IMR-90 (cell line): Measurements from ENCODE around the gene NEK6. TPM values are rescaled to one million over a fixed set of nuclear protein-coding genes. Genes with fewer than 3 reads are reported as not detected.
A peak's percentile ranks its signal among the peaks of the same experiment; 100 is the strongest.

Experiments
- ATAC-seq: fragments of 200-7000 bp; cut with Tn5 transposase; 2 replicates; pipeline ENCODE4 v1.9.1; 2020; ENCODE audit warnings: low read depth, mild to moderate bottlenecking, moderate library complexity
- BruUV-seq: library from RNA; stranded (reverse); fragments of 400-500 nt; replicated peaks from 2 replicates; lab custom pipeline; 2021; lab: Mats Ljungman, UMichigan
- CTCF ChIA-PET: fragments of 300-600 bp; formaldehyde crosslinking; extraction: SDS; loops from one replicate; lab custom pipeline; 2021; ENCODE audit warnings: antibody characterized with exemption; lab: Yijun Ruan, JAX
- POLR2A ChIA-PET: fragments of 300-600 bp; sonication (Branson Sonifier 250); formaldehyde crosslinking; loops from one replicate; lab custom pipeline; 2022; ENCODE audit warnings: antibody characterized with exemption; ENCODE audit not compliant: unreplicated experiment; lab: Charles Lee
- DNase-seq: peaks from one replicate; pipeline ENCODE4 v3.0.0; 2013
- H2AFZ ChIP-seq: replicated peaks from 2 replicates; pipeline ENCODE3; 2013; ENCODE audit warnings: low read length, mild to moderate bottlenecking; ENCODE audit not compliant: poor library complexity
- H2AK5ac ChIP-seq: 2 replicates; pipeline ENCODE4 v1.6.1; 2013; ENCODE audit warnings: low read depth, low read length, inconsistent platforms
- H2AK9ac ChIP-seq: replicated peaks from 2 replicates; pipeline ENCODE3; 2013; ENCODE audit warnings: mild to moderate bottlenecking, low read depth, low read length, moderate library complexity; ENCODE audit not compliant: poor library complexity
- H2BK120ac ChIP-seq: 2 replicates; pipeline ENCODE4 v1.6.1; 2013; ENCODE audit warnings: low read depth, low read length, inconsistent platforms
- H2BK15ac ChIP-seq: 3 replicates; pipeline ENCODE4 v1.6.1; 2013; ENCODE audit warnings: low read depth, low read length, inconsistent platforms
- H2BK20ac ChIP-seq: 2 replicates; pipeline ENCODE4 v1.6.1; 2013; ENCODE audit warnings: low read depth, mild to moderate bottlenecking, inconsistent platforms, low read length, moderate library complexity
- H2BK5ac ChIP-seq: 2 replicates; pipeline ENCODE4 v1.6.1; 2013; ENCODE audit warnings: mild to moderate bottlenecking, low read depth, low read length, inconsistent platforms; ENCODE audit not compliant: poor library complexity, severe bottlenecking
- H3K14ac ChIP-seq: replicated peaks from 2 replicates; pipeline ENCODE4 v1.6.1; 2013; ENCODE audit warnings: low read depth, low read length, inconsistent platforms
- H3K18ac ChIP-seq: 2 replicates; pipeline ENCODE4 v1.6.1; 2013; ENCODE audit warnings: low read depth, low read length, control low read depth
- H3K23ac ChIP-seq: 2 replicates; pipeline ENCODE4 v1.6.1; 2013; ENCODE audit warnings: low read depth, low read length, inconsistent platforms
- H3K27ac ChIP-seq: 2 replicates; pipeline ENCODE4 v1.5.1; 2013; ENCODE audit warnings: mild to moderate bottlenecking, control low read depth, low read length; ENCODE audit not compliant: insufficient read depth
- H3K27me3 ChIP-seq: 2 replicates; pipeline ENCODE4 v1.6.1; 2013; ENCODE audit warnings: low read length; ENCODE audit not compliant: control insufficient read depth, insufficient read depth
- H3K36me3 ChIP-seq: 2 replicates; pipeline ENCODE4 v1.6.1; 2013; ENCODE audit warnings: low read length, mixed read lengths; ENCODE audit not compliant: control insufficient read depth, insufficient read depth
- H3K4ac ChIP-seq: 2 replicates; pipeline ENCODE4 v1.6.1; 2013; ENCODE audit warnings: low read depth, low read length, inconsistent platforms
- H3K4me1 ChIP-seq: 2 replicates; pipeline ENCODE4 v1.6.1; 2013; ENCODE audit warnings: low read length, mixed read lengths; ENCODE audit not compliant: control insufficient read depth, insufficient read depth
- H3K4me2 ChIP-seq: 2 replicates; pipeline ENCODE4 v1.6.1; 2013; ENCODE audit warnings: low read depth, mild to moderate bottlenecking, control low read depth, low read length, moderate library complexity
- H3K4me3 ChIP-seq: 2 replicates; pipeline ENCODE4 v1.5.1; 2013; ENCODE audit warnings: low read depth, mild to moderate bottlenecking, control low read depth, low read length, moderate library complexity; ENCODE audit not compliant: insufficient read depth
- H3K56ac ChIP-seq: 2 replicates; pipeline ENCODE4 v1.6.1; 2013; ENCODE audit warnings: low read length, inconsistent platforms; ENCODE audit not compliant: insufficient read depth; ENCODE audit errors: extremely low read depth
- H3K79me1 ChIP-seq, 2 experiments: 2 replicates each; pipeline ENCODE4 v1.6.1; 2013; ENCODE audit warnings: low read length in 2 of 2, inconsistent platforms in 1 of 2, low read depth in 1 of 2
- H3K9ac ChIP-seq: 2 replicates; pipeline ENCODE4 v1.6.1; 2013; ENCODE audit warnings: low read depth, low read length, control low read depth
- H3K9me1 ChIP-seq: 2 replicates; pipeline ENCODE4 v1.6.1; 2013; ENCODE audit warnings: low read length, inconsistent platforms; ENCODE audit not compliant: insufficient read depth
- H3K9me3 ChIP-seq: 2 replicates; pipeline ENCODE4 v1.6.1; 2013; ENCODE audit warnings: low read length; ENCODE audit not compliant: control insufficient read depth, insufficient read depth
- H4K20me1 ChIP-seq: 2 replicates; pipeline ENCODE4 v1.6.1; 2013; ENCODE audit warnings: low read length, inconsistent platforms; ENCODE audit not compliant: insufficient read depth
- H4K5ac ChIP-seq: 2 replicates; pipeline ENCODE4 v1.6.1; 2013; ENCODE audit warnings: mild to moderate bottlenecking, low read depth, low read length, control low read depth
- H4K8ac ChIP-seq, 2 experiments: 2 replicates each; pipeline ENCODE4 v1.6.1; 2013; ENCODE audit warnings: low read depth in 2 of 2, low read length in 2 of 2, control low read depth in 1 of 2, inconsistent platforms in 1 of 2
- H4K91ac ChIP-seq: 2 replicates; pipeline ENCODE4 v1.6.1; 2013; ENCODE audit warnings: low read depth, low read length, inconsistent platforms; ENCODE audit not compliant: insufficient read depth
- ELK1 ChIP-seq: fragments of 150-350 bp; IDR thresholded peaks from 2 replicates; pipeline ENCODE4 v1.6.1; 2016; ENCODE audit warnings: low read depth, mild to moderate bottlenecking, low read length, moderate library complexity, borderline replicate concordance
- WGBS, 2 experiments: methylation state at CpG; one replicate each; pipeline versions ENCODE4 v1.1.5 to v1.1.7; 2013; ENCODE audit warnings: missing lambda C conversion rate in 2 of 2; ENCODE audit not compliant: insufficient read length in 1 of 2; ENCODE audit errors: extremely low coverage in 2 of 2; 5-methylcytosine and 5-hydroxymethylcytosine counted together
- dilution Hi-C: fragments of 300-500 bp; cut with HindIII; formaldehyde crosslinking; loops from one replicate; pipeline ENCODE4 v1.14.3; 2018; ENCODE audit warnings: low sequenced_read_pairs; ENCODE audit not compliant: unreplicated experiment
- in situ Hi-C: fragments of 300-500 bp; cut with MboI; formaldehyde crosslinking; loops from 3 replicates; pipeline ENCODE4 v1.14.3; 2019; ENCODE audit warnings: low sequenced_read_pairs, inconsistent platforms, mixed read lengths
- intact Hi-C: fragments of 100-400 bp; cut with micrococcal nuclease; formaldehyde crosslinking; loops from 2 replicates; pipeline ENCODE4 v1.10.0; 2022
- polyA plus RNA-seq, 3 experiments: library from polyadenylated mRNA; depleted of rRNA; stranded (reverse); fragments of >200 nt; gene quantifications; 2 replicates each; pipeline ENCODE4 v1.2.3, GENCODE V29; 2012; ENCODE audit warnings: low replicate concordance in 1 of 3
- total RNA-seq: library from RNA; depleted of rRNA; stranded (reverse); fragments of >200 nt; gene quantifications from 2 replicates; pipeline ENCODE4 v1.2.3, GENCODE V29; 2012

The NEK6 gene
- total and polyA plus RNA-seq, 2 of the 4 experiments (the other 2 are of a cell fraction): 79.9 to 112 TPM

GRCh38 chr9:124277420-124277819 is 19.7 kb downstream of the NEK6 start:
- Histone ChIP-seq H3K27me3 (no peaks in the 10 kb centered on the region), H2AFZ (no peak overlapping the region), H4K91ac (no peak overlapping the region), H3K27ac (no peak overlapping the region), H3K4me2 (no peak overlapping the region), H2BK5ac (no peak overlapping the region), H3K36me3 (peaks cover 23% of the 10 kb centered on the region), H2BK120ac (no peak overlapping the region), H3K4me1 (peaks cover 61% of the 10 kb centered on the region), H3K4me3 (no peak overlapping the region), H3K23ac (no peak overlapping the region; the same call in 1 of the 2 replicates), H2BK20ac (no peak overlapping the region), H2AK9ac (no peak overlapping the region), H2AK5ac (0 out of 2 replicates have a peak overlapping the region, but pooled peaks have one; percentile 75), H4K8ac (no peak overlapping the region), H3K4ac (no peak overlapping the region), H3K79me1 (peaks cover 24 to 91% of the 10 kb centered on the region in 2 experiments), H2BK15ac (no peak overlapping the region), H3K9ac (no peak overlapping the region), H3K18ac (no peak overlapping the region), H3K56ac (no peak overlapping the region), H3K9me3 (no peaks in the 10 kb centered on the region), H3K9me1 (peaks cover 60% of the 10 kb centered on the region), H4K5ac (no peak overlapping the region), H3K14ac (no peak overlapping the region), H4K20me1 (peaks cover 86% of the 10 kb centered on the region)
- no peak for ATAC-seq
- CTCF ChIA-PET: no interaction called here
- POLR2A ChIA-PET: no interaction called here
- no CpG with 5 or more reads among the region's 17 CpGs for WGBS, 2 experiments
- in situ Hi-C loops (no loop called here), intact Hi-C loops (no loop called here), dilution Hi-C loops (no loop called here)
- no TSS peak for BruUV-seq
- TF ChIP-seq ELK1: no peak
- no peak for DNase-seq
